ENCODE data around the gene MAGI2. TPM values are rescaled to one million over a fixed set of nuclear protein-coding genes. Genes with fewer than 3 reads are reported as not detected.

Gene MAGI2
- total RNA-seq, 1 donor from 2014 or later: 0.38 TPM

GRCh38 chr7:79434867-79435266 lies 18.6 kb downstream of the MAGI2 start:
- ATAC-seq (ENCODE audit: low read depth) (no peak), DNase-seq (no peak)
- no peaks in the 10 kb centered on the region for H3K9me3 Mint-ChIP-seq
- no peaks in the 10 kb centered on the region for H3K27me3 Mint-ChIP-seq
- CTCF ChIA-PET: no interaction called here
- H3K4me1 Mint-ChIP-seq: no peaks in the 10 kb centered on the region
- H3K4me3 Mint-ChIP-seq: no peak overlapping the region
- intact Hi-C loops (cut with micrococcal nuclease): no loop called here
- POLR2A ChIA-PET: no interaction called here
- H3K27ac Mint-ChIP-seq: no peak overlapping the region
- no peaks in the 10 kb centered on the region for H3K36me3 Mint-ChIP-seq (ENCODE audit: low read depth)
- TF ChIP-seq, protein P1, sequence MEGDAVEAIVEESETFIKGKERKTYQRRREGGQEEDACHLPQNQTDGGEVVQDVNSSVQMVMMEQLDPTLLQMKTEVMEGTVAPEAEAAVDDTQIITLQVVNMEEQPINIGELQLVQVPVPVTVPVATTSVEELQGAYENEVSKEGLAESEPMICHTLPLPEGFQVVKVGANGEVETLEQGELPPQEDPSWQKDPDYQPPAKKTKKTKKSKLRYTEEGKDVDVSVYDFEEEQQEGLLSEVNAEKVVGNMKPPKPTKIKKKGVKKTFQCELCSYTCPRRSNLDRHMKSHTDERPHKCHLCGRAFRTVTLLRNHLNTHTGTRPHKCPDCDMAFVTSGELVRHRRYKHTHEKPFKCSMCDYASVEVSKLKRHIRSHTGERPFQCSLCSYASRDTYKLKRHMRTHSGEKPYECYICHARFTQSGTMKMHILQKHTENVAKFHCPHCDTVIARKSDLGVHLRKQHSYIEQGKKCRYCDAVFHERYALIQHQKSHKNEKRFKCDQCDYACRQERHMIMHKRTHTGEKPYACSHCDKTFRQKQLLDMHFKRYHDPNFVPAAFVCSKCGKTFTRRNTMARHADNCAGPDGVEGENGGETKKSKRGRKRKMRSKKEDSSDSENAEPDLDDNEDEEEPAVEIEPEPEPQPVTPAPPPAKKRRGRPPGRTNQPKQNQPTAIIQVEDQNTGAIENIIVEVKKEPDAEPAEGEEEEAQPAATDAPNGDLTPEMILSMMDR (IDR thresholded peaks at IDR 0.05): no peak

DNA sequence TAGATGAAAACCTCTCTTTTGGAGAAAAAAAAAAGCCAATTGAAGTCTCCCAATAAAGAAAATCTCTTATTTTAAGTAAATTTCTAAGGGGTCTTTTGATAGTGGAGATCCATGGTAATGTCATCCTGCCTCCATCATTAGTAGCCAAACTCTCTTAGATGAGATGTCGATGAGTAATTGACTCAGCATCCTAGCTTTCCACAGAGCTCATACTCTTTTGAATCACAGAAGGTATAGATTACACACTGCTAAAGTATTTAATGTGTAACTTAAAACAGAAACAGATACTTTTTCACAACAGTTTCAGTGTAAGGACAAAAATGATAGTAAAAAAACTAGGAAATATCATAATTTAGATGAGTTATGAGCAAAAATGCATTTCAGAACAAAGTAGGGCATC lies 19.4 kb downstream of the MAGI2 start:
- ATAC-seq (ENCODE audit: low read depth): no peak
- Mint-ChIP-seq H3K4me3 (no peak overlapping the region), H3K4me1 (no peaks in the 10 kb centered on the region), H3K36me3 (ENCODE audit: low read depth) (no peaks in the 10 kb centered on the region), H3K9me3 (no peaks in the 10 kb centered on the region), H3K27me3 (no peaks in the 10 kb centered on the region), H3K27ac (no peak overlapping the region)
- TF ChIP-seq, protein P1 (IDR thresholded peaks at IDR 0.05): no peak
- DNase-seq: no peak
- intact Hi-C loops (cut with micrococcal nuclease): no loop called here
- ChIA-PET CTCF (no interaction called here), POLR2A (no interaction called here)

DNA sequence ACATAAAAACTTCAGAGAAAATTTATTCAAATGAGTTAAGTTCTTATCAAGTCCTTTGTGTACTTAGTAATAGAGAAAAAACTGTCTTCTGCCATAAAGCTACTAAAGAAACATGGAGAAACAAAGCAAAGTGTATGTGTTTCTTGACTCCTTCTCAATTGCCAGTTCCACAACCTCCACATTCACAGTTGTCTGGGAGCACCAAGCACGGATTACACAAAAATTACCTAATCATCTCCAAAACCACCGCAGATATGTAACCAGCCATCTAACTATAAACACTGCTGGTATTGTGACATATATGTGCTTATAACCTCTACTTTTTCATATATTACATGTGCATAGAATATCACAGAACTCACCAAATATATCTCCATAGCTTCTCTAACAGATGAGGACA lies 23.1 kb downstream of the MAGI2 start:
- TF ChIP-seq, protein P1 (IDR thresholded peaks at IDR 0.05): no peak
- POLR2A ChIA-PET: no interaction called here
- intact Hi-C loops (cut with micrococcal nuclease): no loop called here
- Mint-ChIP-seq H3K4me1 (no peaks in the 10 kb centered on the region), H3K36me3 (ENCODE audit: low read depth) (no peaks in the 10 kb centered on the region), H3K4me3 (no peak overlapping the region), H3K9me3 (no peaks in the 10 kb centered on the region), H3K27ac (no peak overlapping the region), H3K27me3 (no peaks in the 10 kb centered on the region)
- CTCF ChIA-PET: no interaction called here
- no peak for DNase-seq
- no peak for ATAC-seq (ENCODE audit: low read depth)

- Mint-ChIP-seq H3K4me3 (no peak overlapping the region), H3K9me3 (no peaks in the 10 kb centered on the region), H3K27ac (no peak overlapping the region), H3K4me1 (no peaks in the 10 kb centered on the region), H3K27me3 (no peaks in the 10 kb centered on the region), H3K36me3 (ENCODE audit: low read depth) (no peaks in the 10 kb centered on the region)
- ChIA-PET CTCF (no interaction called here), POLR2A (no interaction called here)
- intact Hi-C loops (cut with micrococcal nuclease): no loop called here
- ATAC-seq (ENCODE audit: low read depth) (no peak), DNase-seq (no peak)
- TF ChIP-seq, protein P1 (IDR thresholded peaks at IDR 0.05): no peak
These were observed 27.8 kb downstream of the MAGI2 start for GRCh38 chr7:79425665-79426064.

GRCh38 chr7:79421751-79422150 lies 31.7 kb downstream of the MAGI2 start:
- TF ChIP-seq, protein P1 (IDR thresholded peaks at IDR 0.05): no peak
- no peaks in the 10 kb centered on the region for H3K36me3 Mint-ChIP-seq (ENCODE audit: low read depth)
- POLR2A ChIA-PET: no interaction called here
- DNase-seq (no peak), ATAC-seq (ENCODE audit: low read depth) (no peak)
- CTCF ChIA-PET: no interaction called here
- H3K9me3 Mint-ChIP-seq: no peaks in the 10 kb centered on the region
- intact Hi-C loops (cut with micrococcal nuclease): no loop called here
- no peak overlapping the region for H3K27ac Mint-ChIP-seq
- no peaks in the 10 kb centered on the region for H3K4me1 Mint-ChIP-seq
- H3K27me3 Mint-ChIP-seq: no peaks in the 10 kb centered on the region
- no peak overlapping the region for H3K4me3 Mint-ChIP-seq

Measured in activated B cell treated with CpG ODN at 0.5 μM for 24 hours (primary cell).